Measurements from ENCODE around the gene MRPL34. TPM values are rescaled to one million over a fixed set of nuclear protein-coding genes. Genes with fewer than 3 reads are reported as not detected.

The MRPL34 gene
- total RNA-seq, 1 donor from 2014 or later = 60.2 TPM

- TF ChIP-seq, protein P1, sequence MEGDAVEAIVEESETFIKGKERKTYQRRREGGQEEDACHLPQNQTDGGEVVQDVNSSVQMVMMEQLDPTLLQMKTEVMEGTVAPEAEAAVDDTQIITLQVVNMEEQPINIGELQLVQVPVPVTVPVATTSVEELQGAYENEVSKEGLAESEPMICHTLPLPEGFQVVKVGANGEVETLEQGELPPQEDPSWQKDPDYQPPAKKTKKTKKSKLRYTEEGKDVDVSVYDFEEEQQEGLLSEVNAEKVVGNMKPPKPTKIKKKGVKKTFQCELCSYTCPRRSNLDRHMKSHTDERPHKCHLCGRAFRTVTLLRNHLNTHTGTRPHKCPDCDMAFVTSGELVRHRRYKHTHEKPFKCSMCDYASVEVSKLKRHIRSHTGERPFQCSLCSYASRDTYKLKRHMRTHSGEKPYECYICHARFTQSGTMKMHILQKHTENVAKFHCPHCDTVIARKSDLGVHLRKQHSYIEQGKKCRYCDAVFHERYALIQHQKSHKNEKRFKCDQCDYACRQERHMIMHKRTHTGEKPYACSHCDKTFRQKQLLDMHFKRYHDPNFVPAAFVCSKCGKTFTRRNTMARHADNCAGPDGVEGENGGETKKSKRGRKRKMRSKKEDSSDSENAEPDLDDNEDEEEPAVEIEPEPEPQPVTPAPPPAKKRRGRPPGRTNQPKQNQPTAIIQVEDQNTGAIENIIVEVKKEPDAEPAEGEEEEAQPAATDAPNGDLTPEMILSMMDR (IDR thresholded peaks at IDR 0.05; ENCODE audit: unreplicated experiment) = no peak
- Mint-ChIP-seq H3K4me3 (ENCODE audit: unreplicated experiment) (peak overlapping the region; percentile 23), H3K9me3 (ENCODE audit: unreplicated experiment) (no peaks in the 10 kb centered on the region), H3K4me1 (ENCODE audit: unreplicated experiment) (no peaks in the 10 kb centered on the region), H3K27me3 (ENCODE audit: unreplicated experiment) (peaks cover 9% of the 10 kb centered on the region), H3K36me3 (ENCODE audit: low read depth, unreplicated experiment) (peaks cover 15% of the 10 kb centered on the region), H3K27ac (ENCODE audit: unreplicated experiment) (no peak overlapping the region)
- DNase-seq (ENCODE audit: low spot score) = no peak
These were observed 16.2 kb downstream of the MRPL34 start for GRCh38 chr19:17321655-17322489.

DNA sequence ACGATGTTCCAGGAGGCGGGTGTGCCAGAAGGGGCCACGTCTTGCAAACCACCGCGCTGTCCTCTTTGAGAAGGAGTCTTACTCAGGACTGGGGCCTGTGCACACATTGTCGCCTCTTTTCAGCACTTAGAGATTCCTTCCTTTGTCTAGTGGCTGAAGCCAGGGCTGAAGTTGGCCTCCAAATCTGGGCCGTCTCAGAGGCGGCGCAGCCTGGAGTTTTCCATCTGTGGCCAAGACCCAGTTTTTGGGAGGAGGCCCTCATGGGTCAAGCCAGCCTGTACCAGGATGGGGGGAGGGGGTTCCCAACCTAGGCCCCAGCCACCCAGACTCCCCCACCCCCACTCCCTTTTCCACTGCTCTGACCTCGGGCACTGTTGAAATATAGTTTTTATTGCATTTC, 17.2 kb downstream of the MRPL34 start:
- Mint-ChIP-seq H3K9me3 (ENCODE audit: unreplicated experiment) (no peaks in the 10 kb centered on the region), H3K4me1 (ENCODE audit: unreplicated experiment) (no peaks in the 10 kb centered on the region), H3K4me3 (ENCODE audit: unreplicated experiment) (peak overlapping the region; percentile 23), H3K27me3 (ENCODE audit: unreplicated experiment) (peaks cover 12% of the 10 kb centered on the region), H3K36me3 (ENCODE audit: low read depth, unreplicated experiment) (peaks cover 15% of the 10 kb centered on the region), H3K27ac (ENCODE audit: unreplicated experiment) (peak overlapping the region; percentile 13)
- TF ChIP-seq, protein P1 (IDR thresholded peaks at IDR 0.05; ENCODE audit: unreplicated experiment) = no peak
- DNase-seq (ENCODE audit: low spot score) = no peak

GRCh38 chr19:17323300-17323963, 17.8 kb downstream of the MRPL34 start:
- peak overlapping the region; percentile 67 for H3K4me3 Mint-ChIP-seq (ENCODE audit: unreplicated experiment)
- DNase-seq (ENCODE audit: low spot score) = no peak
- TF ChIP-seq, protein P1 (IDR thresholded peaks at IDR 0.05; ENCODE audit: unreplicated experiment) = no peak
- H3K36me3 Mint-ChIP-seq (ENCODE audit: low read depth, unreplicated experiment) = peaks cover 15% of the 10 kb centered on the region
- no peak overlapping the region for H3K27ac Mint-ChIP-seq (ENCODE audit: unreplicated experiment)
- H3K4me1 Mint-ChIP-seq (ENCODE audit: unreplicated experiment) = no peaks in the 10 kb centered on the region
- peaks cover 12% of the 10 kb centered on the region for H3K27me3 Mint-ChIP-seq (ENCODE audit: unreplicated experiment)
- H3K9me3 Mint-ChIP-seq (ENCODE audit: unreplicated experiment) = no peaks in the 10 kb centered on the region

DNA sequence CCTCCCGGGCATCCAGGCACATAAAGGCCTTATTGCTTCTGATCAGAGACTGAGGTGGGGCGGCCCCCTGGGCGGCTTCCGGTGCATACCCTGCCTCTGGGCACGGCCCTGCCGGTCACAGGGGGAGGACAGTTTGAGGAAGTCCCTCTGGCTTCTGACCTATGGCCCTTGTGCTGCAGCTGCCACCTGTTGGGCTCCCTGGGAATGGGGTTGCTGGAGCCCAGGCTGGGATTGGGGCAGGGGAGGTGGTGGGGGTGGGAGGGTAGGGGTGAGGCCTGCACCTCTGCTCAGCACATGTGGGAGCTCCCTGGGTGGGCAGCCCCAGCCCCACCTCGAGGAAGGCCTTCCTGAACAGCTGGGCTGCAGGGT, 18.3 kb downstream of the MRPL34 start:
- H3K9me3 Mint-ChIP-seq (ENCODE audit: unreplicated experiment) = no peaks in the 10 kb centered on the region
- peaks cover 12% of the 10 kb centered on the region for H3K27me3 Mint-ChIP-seq (ENCODE audit: unreplicated experiment)
- no peak for DNase-seq (ENCODE audit: low spot score)
- no peak overlapping the region for H3K4me3 Mint-ChIP-seq (ENCODE audit: unreplicated experiment)
- peaks cover 15% of the 10 kb centered on the region for H3K36me3 Mint-ChIP-seq (ENCODE audit: low read depth, unreplicated experiment)
- H3K27ac Mint-ChIP-seq (ENCODE audit: unreplicated experiment) = no peak overlapping the region
- TF ChIP-seq, protein P1 (IDR thresholded peaks at IDR 0.05; ENCODE audit: unreplicated experiment) = no peak
- H3K4me1 Mint-ChIP-seq (ENCODE audit: unreplicated experiment) = no peaks in the 10 kb centered on the region
